ENCODE data around the gene AQP2. TPM values are rescaled to one million over a fixed set of nuclear protein-coding genes. Genes with fewer than 3 reads are reported as not detected.

Gene AQP2
- total and polyA plus RNA-seq, 2 donors from 2014 or later = 122 to 666 TPM

- H3K4me1 ChIP-seq (ENCODE audit: control insufficient read depth in 2 of 3, insufficient read depth in 2 of 3, low read depth in 1 of 3, low read length in 3 of 3) = peaks cover 0 to 2% (median 0%) of the 10 kb centered on the region in 3 donors
- H3K9ac ChIP-seq (ENCODE audit: low read length in 3 of 3) = no peak overlapping the region
- no peaks in the 10 kb centered on the region for H3K36me3 ChIP-seq (ENCODE audit: control insufficient read depth in 2 of 3, insufficient read depth in 3 of 3, low read length in 3 of 3)
- H3K27ac ChIP-seq (ENCODE audit: low read depth in 2 of 2, low read length in 2 of 2) = no peak overlapping the region
- H3K27me3 ChIP-seq (ENCODE audit: control insufficient read depth, insufficient read depth, low read length) = no peaks in the 10 kb centered on the region
- no peaks in the 10 kb centered on the region for H3K9me3 ChIP-seq (ENCODE audit: control insufficient read depth in 2 of 3, insufficient read depth in 1 of 3, low read length in 3 of 3)
- intact Hi-C loops (cut with DNase I) = no loop called here
- no peak overlapping the region for H3K4me3 ChIP-seq (ENCODE audit: low read length in 3 of 3)
- DNase-seq (no peak), FAIRE-seq (no peak)
- TF ChIP-seq CTCF (IDR thresholded peaks at IDR 0.05; ENCODE audit: borderline replicate concordance, extremely low read depth, insufficient read depth) = no peak
Measured at GRCh38 chr12:49930515-49931288, 19.8 kb upstream of the AQP2 start.

- no peaks in the 10 kb centered on the region for H3K36me3 ChIP-seq (ENCODE audit: control insufficient read depth in 2 of 3, insufficient read depth in 3 of 3, low read length in 3 of 3)
- H3K9me3 ChIP-seq (ENCODE audit: control insufficient read depth in 2 of 3, insufficient read depth in 1 of 3, low read length in 3 of 3) = no peaks in the 10 kb centered on the region
- no peak for DNase-seq
- no peaks in the 10 kb centered on the region for H3K27me3 ChIP-seq (ENCODE audit: control insufficient read depth, insufficient read depth, low read length)
- no peak overlapping the region for H3K27ac ChIP-seq (ENCODE audit: low read depth in 2 of 2, low read length in 2 of 2)
- TF ChIP-seq CTCF (IDR thresholded peaks at IDR 0.05; ENCODE audit: borderline replicate concordance, extremely low read depth, insufficient read depth) = no peak
- H3K9ac ChIP-seq (ENCODE audit: low read length in 3 of 3) = no peak overlapping the region
- H3K4me1 ChIP-seq (ENCODE audit: control insufficient read depth in 2 of 3, insufficient read depth in 2 of 3, low read depth in 1 of 3, low read length in 3 of 3) = peaks cover 0 to 2% (median 0%) of the 10 kb centered on the region in 3 donors
- intact Hi-C loops (cut with DNase I) = no loop called here
- H3K4me3 ChIP-seq (ENCODE audit: low read length in 3 of 3) = no peak overlapping the region
- FAIRE-seq = no peak
Measured at GRCh38 chr12:49932023-49932422, 18.5 kb upstream of the AQP2 start.

- no peak for FAIRE-seq
- intact Hi-C loops (cut with DNase I) = no loop called here
Measured at GRCh38 chr12:49932533-49933130, 17.9 kb upstream of the AQP2 start.

More at GRCh38 chr12:49932533-49933130, 17.9 kb upstream of the AQP2 start:
- no peak overlapping the region for H3K27ac ChIP-seq (ENCODE audit: low read depth in 2 of 2, low read length in 2 of 2)
- DNase-seq = peak in 3 of 5 donors; percentile 53 to 87 (median 75)
- no peak overlapping the region for H3K9ac ChIP-seq (ENCODE audit: low read length in 3 of 3)
- no peaks in the 10 kb centered on the region for H3K9me3 ChIP-seq (ENCODE audit: control insufficient read depth in 2 of 3, insufficient read depth in 1 of 3, low read length in 3 of 3)
- no peaks in the 10 kb centered on the region for H3K36me3 ChIP-seq (ENCODE audit: control insufficient read depth in 2 of 3, insufficient read depth in 3 of 3, low read length in 3 of 3)
- no peaks in the 10 kb centered on the region for H3K27me3 ChIP-seq (ENCODE audit: control insufficient read depth, insufficient read depth, low read length)
- TF ChIP-seq CTCF (IDR thresholded peaks at IDR 0.05; ENCODE audit: borderline replicate concordance, extremely low read depth, insufficient read depth) = no peak
- no peak overlapping the region for H3K4me3 ChIP-seq (ENCODE audit: low read length in 3 of 3)
- H3K4me1 ChIP-seq (ENCODE audit: control insufficient read depth in 2 of 3, insufficient read depth in 2 of 3, low read depth in 1 of 3, low read length in 3 of 3) = peaks cover 0 to 2% (median 0%) of the 10 kb centered on the region in 3 donors
